GM18519 (cell line): ENCODE data around the gene STRN.
"Not testable (repeated sequence)": the region's sequence is repeated elsewhere in the genome, so short reads cannot be mapped to it uniquely, and the experiment has no call there.

Experiments used
- ATAC-seq: cut with Tn5 transposase; IDR thresholded peaks from one replicate; pipeline ENCODE4 v1.9.1; 2021; ENCODE audit warnings: mild to moderate bottlenecking, moderate library complexity; ENCODE audit not compliant: unreplicated experiment, low FRiP score

STRN gene

GRCh38 chr2:36966370-36967235, at the start of gene STRN:
STRN (minus strand) TSS chr2:36966536; CDS start chr2:36966463, 73 bp downstream.
- peak; percentile 97 for ATAC-seq

GRCh38 chr2:37013315-37013641, 46.9 kb upstream of the STRN start:
- peak; percentile 10 for ATAC-seq

- peak; percentile 35 for ATAC-seq
Measured at GRCh38 chr2:37011130-37011529, 44.8 kb upstream of the STRN start.

- peak; percentile 99 for ATAC-seq
Measured at GRCh38 chr2:37005118-37005868, 39.0 kb upstream of the STRN start.

- ATAC-seq = no peak
Measured at GRCh38 chr2:37000988-37001556, 34.7 kb upstream of the STRN start.

GRCh38 chr2:37000318-37000717, 34.0 kb upstream of the STRN start:
- no peak for ATAC-seq

GRCh38 chr2:36999416-36999815, 33.1 kb upstream of the STRN start:
- ATAC-seq = not testable (repeated sequence)

- ATAC-seq = no peak
Measured at GRCh38 chr2:36993841-36994620, 27.7 kb upstream of the STRN start.

- no peak for ATAC-seq
Measured at GRCh38 chr2:36988008-36988407, 21.7 kb upstream of the STRN start.

GRCh38 chr2:36982467-36982866, 16.1 kb upstream of the STRN start:
- ATAC-seq = no peak

- no peak for ATAC-seq
Measured at GRCh38 chr2:36981911-36982310, 15.6 kb upstream of the STRN start.

GRCh38 chr2:36979007-36979406, 12.7 kb upstream of the STRN start:
- not testable (repeated sequence) for ATAC-seq

- no peak for ATAC-seq
Measured at GRCh38 chr2:36976065-36976464, 9.7 kb upstream of the STRN start.

- no peak for ATAC-seq
Measured at GRCh38 chr2:36975306-36975705, 9.0 kb upstream of the STRN start.

- ATAC-seq = no peak
Measured at GRCh38 chr2:36973320-36973719, 7.0 kb upstream of the STRN start.

- ATAC-seq = no peak
Measured at GRCh38 chr2:36971990-36972389, 5.7 kb upstream of the STRN start.

GRCh38 chr2:36967236-36967876, 1.0 kb upstream of the STRN start:
- ATAC-seq = no peak

GRCh38 chr2:36965751-36966369, 476 bp downstream of the STRN start:
- ATAC-seq = peak; percentile 24

- ATAC-seq = no peak
Measured at GRCh38 chr2:36965206-36965605, 1.1 kb downstream of the STRN start.
